Kidney (tissue), 14 donors: ENCODE data around the gene PADI3. TPM values are rescaled to one million over a fixed set of nuclear protein-coding genes. Genes with fewer than 3 reads are reported as not detected.

Experiments
- DNase-seq, 5 donors: peaks; one replicate each; pipeline ENCODE4 v3.0.0-alpha.2; 2013 to 2020
- FAIRE-seq: peaks from 2 replicates; lab custom pipeline; 2012; peaks lifted over from hg19 to GRCh38; lab: Jason Lieb, UNC
- H3K27ac ChIP-seq, 2 donors: one replicate each; pipeline ENCODE4 v1.7.0; 2013; ENCODE audit warnings: low read depth in 2 of 2, low read length in 2 of 2, inconsistent platforms in 1 of 2
- H3K27me3 ChIP-seq: one replicate; pipeline ENCODE4 v1.7.1; 2013; ENCODE audit warnings: low read length, inconsistent platforms; ENCODE audit not compliant: control insufficient read depth, insufficient read depth
- H3K36me3 ChIP-seq, 3 donors: one replicate each; pipeline versions ENCODE4 v1.7.0 to v1.7.1; 2013; ENCODE audit warnings: low read length in 3 of 3, control low read depth in 1 of 3, inconsistent platforms in 1 of 3; ENCODE audit not compliant: insufficient read depth in 3 of 3, control insufficient read depth in 2 of 3
- H3K4me1 ChIP-seq, 3 donors: one replicate each; pipeline versions ENCODE4 v1.7.0 to v1.7.1; 2013; ENCODE audit warnings: low read length in 3 of 3, inconsistent platforms in 1 of 3, low read depth in 1 of 3; ENCODE audit not compliant: control insufficient read depth in 2 of 3, insufficient read depth in 2 of 3
- H3K4me3 ChIP-seq, 3 donors: one replicate each; pipeline versions ENCODE4 v1.7.0 to v1.8.1; 2013; ENCODE audit warnings: low read length in 3 of 3, control low read depth in 1 of 3, inconsistent platforms in 1 of 3
- H3K9ac ChIP-seq, 3 donors: one replicate each; pipeline versions ENCODE4 v1.7.0 to v1.7.1; 2013; ENCODE audit warnings: low read length in 3 of 3, control low read depth in 1 of 3, inconsistent platforms in 1 of 3
- H3K9me3 ChIP-seq, 3 donors: one replicate each; pipeline versions ENCODE4 v1.7.0 to v1.7.1; 2013; ENCODE audit warnings: low read length in 3 of 3, control low read depth in 1 of 3, inconsistent platforms in 1 of 3; ENCODE audit not compliant: control insufficient read depth in 2 of 3, insufficient read depth in 1 of 3
- CTCF ChIP-seq: IDR thresholded peaks from 3 replicates; pipeline ENCODE4 v1.5.1; 2012; ENCODE audit warnings: mild to moderate bottlenecking, moderate library complexity, borderline replicate concordance; ENCODE audit not compliant: insufficient read depth; ENCODE audit errors: extremely low read depth
- intact Hi-C: fragments of 100-400 bp; cut with DNase I; formaldehyde crosslinking; loops from one replicate; pipeline ENCODE4 v1.11.1; 2022
- polyA plus RNA-seq: library from polyadenylated mRNA; stranded (reverse); fragments of 350-450 nt; fragmentation: Illumina TruSeq; extraction: RNeasy Lipid Tissue Mini Kit (QIAGEN cat#74804); gene quantifications from one replicate; pipeline ENCODE4 v1.2.3, GENCODE V29; 2014; ENCODE audit warnings: low read depth, low replicate concordance; ENCODE audit not compliant: insufficient read depth
- total RNA-seq: library from RNA; stranded (reverse); fragmentation: NEBNext Ultra II Directional; extraction: Animal tissue kit (Norgen Biotek cat#: 25700); gene quantifications from one replicate; pipeline ENCODE4 v1.2.1, GENCODE V29; 2021
- donor health status: control.
- donor health status: control.
- donor health status: control.
- donor health status: control.
- donor health status: control.
- donor health status: DM: yes; HTN: yes; CAD: no.
- donor health status: Normal renal cell carcinoma (clear cell type).

The PADI3 gene
- total and polyA plus RNA-seq, 2 donors from 2014 or later: not detected

DNA sequence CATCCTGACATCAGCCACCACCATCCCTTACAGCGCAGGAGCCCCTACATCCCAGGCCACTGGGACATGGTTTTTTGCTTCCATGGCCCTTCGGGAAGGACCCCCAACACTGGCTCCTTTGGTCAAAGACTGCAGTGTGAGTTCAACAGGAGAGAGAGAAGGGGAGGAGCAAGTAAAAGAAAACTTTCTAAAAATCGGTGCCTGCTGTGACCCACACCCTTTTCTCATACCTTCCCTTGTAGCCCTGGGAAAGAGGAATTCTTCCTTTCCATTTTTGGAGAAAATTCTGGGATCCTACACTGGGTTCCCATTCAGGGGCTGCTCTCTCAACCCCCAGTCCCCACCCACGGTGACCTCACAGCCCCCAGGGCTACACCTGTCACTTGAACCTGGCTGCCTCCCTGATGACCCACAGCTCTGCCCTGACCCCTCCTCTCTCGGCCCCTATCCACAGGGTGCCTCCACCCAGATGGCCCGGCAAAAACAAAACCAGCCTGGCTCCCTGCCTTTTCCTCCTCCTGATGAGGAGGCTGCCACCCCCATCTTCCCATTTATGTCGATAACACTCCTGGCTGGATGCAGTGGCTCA is 66.7 kb downstream of the PADI3 start:
- Histone ChIP-seq H3K4me3 (no peak overlapping the region), H3K4me1 (no peaks in the 10 kb centered on the region), H3K36me3 (no peaks in the 10 kb centered on the region), H3K27me3 (no peaks in the 10 kb centered on the region), H3K27ac (no peak overlapping the region), H3K9me3 (peaks cover 0 to 5% (median 0%) of the 10 kb centered on the region in 3 donors), H3K9ac (no peak overlapping the region)
- no peak for DNase-seq
- intact Hi-C loops: no loop called here
- no peak for TF ChIP-seq CTCF
- no peak for FAIRE-seq

- FAIRE-seq (no peak), DNase-seq (no peak)
- H3K27ac ChIP-seq: no peak overlapping the region
- intact Hi-C loops: no loop called here
- no peaks in the 10 kb centered on the region for H3K27me3 ChIP-seq
- no peaks in the 10 kb centered on the region for H3K36me3 ChIP-seq
- TF ChIP-seq CTCF: no peak
- no peak overlapping the region for H3K4me3 ChIP-seq
- H3K9ac ChIP-seq: no peak overlapping the region
- H3K9me3 ChIP-seq: peaks cover 0 to 5% (median 0%) of the 10 kb centered on the region in 3 donors
- no peaks in the 10 kb centered on the region for H3K4me1 ChIP-seq
Measured at GRCh38 chr1:17316704-17317103, 67.8 kb downstream of the PADI3 start.

DNA sequence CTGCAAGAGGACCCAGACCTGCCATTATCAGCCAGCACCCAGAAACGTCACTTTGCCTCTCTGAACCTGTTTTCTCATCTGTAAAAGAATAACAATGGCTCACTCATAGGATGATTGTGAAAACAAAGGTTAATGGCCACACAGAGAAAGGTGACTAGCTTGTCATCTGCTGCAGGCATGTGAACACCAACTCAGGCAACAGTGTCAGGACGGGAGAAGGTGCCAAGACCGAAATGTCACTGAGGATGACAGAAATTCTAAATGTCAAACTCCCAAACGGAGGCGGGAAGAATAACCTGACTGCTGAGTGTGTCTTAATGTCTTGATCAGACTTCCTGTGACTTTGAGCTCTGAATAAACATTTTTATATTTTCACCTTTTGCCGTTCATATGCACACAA is 69.4 kb downstream of the PADI3 start:
- no peaks in the 10 kb centered on the region for H3K36me3 ChIP-seq
- no peak for TF ChIP-seq CTCF
- no peak for FAIRE-seq
- intact Hi-C loops: no loop called here
- H3K4me1 ChIP-seq: no peaks in the 10 kb centered on the region
- H3K27me3 ChIP-seq: no peaks in the 10 kb centered on the region
- no peak overlapping the region for H3K4me3 ChIP-seq
- no peak overlapping the region for H3K9ac ChIP-seq
- H3K27ac ChIP-seq: no peak overlapping the region
- H3K9me3 ChIP-seq: peaks cover 0 to 5% (median 0%) of the 10 kb centered on the region in 3 donors
- DNase-seq: no peak
